HG03460 (cell line): ENCODE results near the gene TCP11X2.
"Not testable (repeated sequence)": the region's sequence is repeated elsewhere in the genome, so short reads cannot be mapped to it uniquely, and the experiment has no call there.

ENCODE experiments used
- ATAC-seq: cut with Tn5 transposase; IDR thresholded peaks from one replicate; pipeline ENCODE4 v1.9.1; 2021; ENCODE audit not compliant: unreplicated experiment

Gene TCP11X2

GRCh38 chrX:102471762-102472220 is at the start of gene TCP11X2:
Gene TCP11X2 (minus strand): TSS chrX:102471812.
- ATAC-seq: not testable (repeated sequence)

GRCh38 chrX:102517326-102517725 is 45.7 kb upstream of the TCP11X2 start:
- no peak for ATAC-seq

GRCh38 chrX:102515975-102516941 is 44.6 kb upstream of the TCP11X2 start, which contains the start of gene TMSB15A:
Gene TMSB15A (minus strand): TSS chrX:102516739.
- ATAC-seq: peak; percentile 70

- no peak for ATAC-seq
Measured at GRCh38 chrX:102514536-102514935, 42.9 kb upstream of the TCP11X2 start.

- no peak for ATAC-seq
Measured at GRCh38 chrX:102498732-102499131, 27.1 kb upstream of the TCP11X2 start.

GRCh38 chrX:102491766-102492165 is 20.2 kb upstream of the TCP11X2 start:
- no peak for ATAC-seq

GRCh38 chrX:102478765-102479164 is 7.2 kb upstream of the TCP11X2 start:
- not testable (repeated sequence) for ATAC-seq

GRCh38 chrX:102470215-102470614 is 1.4 kb downstream of the TCP11X2 start:
- not testable (repeated sequence) for ATAC-seq

GRCh38 chrX:102458615-102459014 is 13.0 kb downstream of the TCP11X2 start:
- ATAC-seq: not testable (repeated sequence)

- ATAC-seq: not testable (repeated sequence)
Measured at GRCh38 chrX:102439908-102440307, 31.7 kb downstream of the TCP11X2 start, which contains the start of gene NXF2B. Gene NXF2B (minus strand): TSS chrX:102440008. CDS start chrX:102380036, 59,972 bp downstream.

- ATAC-seq: not testable (repeated sequence)
Measured at GRCh38 chrX:102414493-102414892, 57.1 kb downstream of the TCP11X2 start.
